ENCODE results near the gene ZBTB40. TPM values are rescaled to one million over a fixed set of nuclear protein-coding genes. Genes with fewer than 3 reads are reported as not detected.

ZBTB40 gene
- total RNA-seq, 1 experiment from 2014 or later: 16.3 TPM

- H2AFZ ChIP-seq (ENCODE audit: low read length): no peak overlapping the region
- H3K79me1 ChIP-seq (ENCODE audit: insufficient read depth, low read depth, low read length, poor library complexity, severe bottlenecking): no peaks in the 10 kb centered on the region
- H3K23me2 ChIP-seq (ENCODE audit: insufficient read length, low read depth, low read length, poor library complexity, severe bottlenecking): no peaks in the 10 kb centered on the region
- H3K14ac ChIP-seq (ENCODE audit: insufficient read depth, low read length): no peak overlapping the region
- H3K9ac ChIP-seq (ENCODE audit: extremely low read depth, insufficient read length, low read length): no peak overlapping the region
- H3K9me3 Mint-ChIP-seq: no peaks in the 10 kb centered on the region
- H3K27me3 ChIP-seq (ENCODE audit: insufficient read depth, low read length): no peaks in the 10 kb centered on the region
- no peak overlapping the region for H3K4me3 Mint-ChIP-seq
- no peak overlapping the region for H4K91ac ChIP-seq (ENCODE audit: insufficient read length, low read depth, low read length)
- no peak overlapping the region for H2BK15ac ChIP-seq (ENCODE audit: low read depth, low read length)
- H3K23ac ChIP-seq (ENCODE audit: insufficient read length, low read depth, low read length): no peak overlapping the region
- TF ChIP-seq, protein P1, sequence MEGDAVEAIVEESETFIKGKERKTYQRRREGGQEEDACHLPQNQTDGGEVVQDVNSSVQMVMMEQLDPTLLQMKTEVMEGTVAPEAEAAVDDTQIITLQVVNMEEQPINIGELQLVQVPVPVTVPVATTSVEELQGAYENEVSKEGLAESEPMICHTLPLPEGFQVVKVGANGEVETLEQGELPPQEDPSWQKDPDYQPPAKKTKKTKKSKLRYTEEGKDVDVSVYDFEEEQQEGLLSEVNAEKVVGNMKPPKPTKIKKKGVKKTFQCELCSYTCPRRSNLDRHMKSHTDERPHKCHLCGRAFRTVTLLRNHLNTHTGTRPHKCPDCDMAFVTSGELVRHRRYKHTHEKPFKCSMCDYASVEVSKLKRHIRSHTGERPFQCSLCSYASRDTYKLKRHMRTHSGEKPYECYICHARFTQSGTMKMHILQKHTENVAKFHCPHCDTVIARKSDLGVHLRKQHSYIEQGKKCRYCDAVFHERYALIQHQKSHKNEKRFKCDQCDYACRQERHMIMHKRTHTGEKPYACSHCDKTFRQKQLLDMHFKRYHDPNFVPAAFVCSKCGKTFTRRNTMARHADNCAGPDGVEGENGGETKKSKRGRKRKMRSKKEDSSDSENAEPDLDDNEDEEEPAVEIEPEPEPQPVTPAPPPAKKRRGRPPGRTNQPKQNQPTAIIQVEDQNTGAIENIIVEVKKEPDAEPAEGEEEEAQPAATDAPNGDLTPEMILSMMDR (conservative IDR thresholded peaks at IDR 0.05): no peak
- no peak overlapping the region for H3K4ac ChIP-seq (ENCODE audit: low read depth, low read length)
- no CpG with 5 or more reads among the region's 11 CpGs for WGBS (ENCODE audit: extremely low coverage, insufficient read length, low lambda C conversion rate)
- H4K5ac ChIP-seq (ENCODE audit: insufficient read length, low read depth, low read length): no peak overlapping the region
- H3K27me3 Mint-ChIP-seq (ENCODE audit: low read depth): no peaks in the 10 kb centered on the region
- no peaks in the 10 kb centered on the region for H3K4me1 ChIP-seq (ENCODE audit: insufficient read depth, low read length)
- no peak overlapping the region for H2AK5ac ChIP-seq (ENCODE audit: insufficient read length, low read length)
- no peak overlapping the region for H2BK120ac ChIP-seq (ENCODE audit: low read depth, low read length, poor library complexity, severe bottlenecking)
- H2BK5ac ChIP-seq (ENCODE audit: insufficient read length, low read length): no peak overlapping the region
- no peak overlapping the region for H3K27ac ChIP-seq (ENCODE audit: insufficient read length, low read depth, low read length)
- DNase-seq: no peak
- no peak overlapping the region for H3K18ac ChIP-seq (ENCODE audit: insufficient read length, low read depth, low read length)
- H3T11ph ChIP-seq (ENCODE audit: low read length): no peak overlapping the region
- no peak overlapping the region for H2BK20ac ChIP-seq (ENCODE audit: low read depth, low read length, poor library complexity, severe bottlenecking)
- H3K79me2 ChIP-seq (ENCODE audit: insufficient read depth, low read length): no peaks in the 10 kb centered on the region
- H3K9me3 ChIP-seq (ENCODE audit: control insufficient read depth, low read depth, low read length): no peaks in the 10 kb centered on the region
- H3K4me2 ChIP-seq (ENCODE audit: insufficient read depth, insufficient read length, low read length): no peak overlapping the region
- no peak overlapping the region for H3K56ac ChIP-seq (ENCODE audit: insufficient read length, low read depth, low read length)
- H3K27ac Mint-ChIP-seq: peak overlapping the region in 1 of 3 experiments; percentile 57; a peak in 1 of 7 replicates
- H4K20me1 ChIP-seq (ENCODE audit: control insufficient read depth, insufficient read depth, insufficient read length): no peaks in the 10 kb centered on the region
- H3K4me1 Mint-ChIP-seq: peaks cover 0 to 4% of the 10 kb centered on the region in 2 experiments; a peak in 1 of 4 replicates
- no peaks in the 10 kb centered on the region for H3K36me3 Mint-ChIP-seq (ENCODE audit: insufficient read depth in 1 of 3, low read depth in 3 of 3)
- no peak overlapping the region for H2BK12ac ChIP-seq (ENCODE audit: insufficient read length, low read depth, low read length)
- H4K8ac ChIP-seq (replicated peaks; ENCODE audit: insufficient read length, low read depth, low read length): no peak overlapping the region
Observed at GRCh38 chr1:22533244-22533895, 81.7 kb downstream of the ZBTB40 start.
